ENCODE results near the gene PDXK. TPM values are rescaled to one million over a fixed set of nuclear protein-coding genes. Genes with fewer than 3 reads are reported as not detected.

The PDXK gene
- total and polyA plus RNA-seq, 3 donors from 2014 or later, result 277 to 871 (median 327) TPM

DNA sequence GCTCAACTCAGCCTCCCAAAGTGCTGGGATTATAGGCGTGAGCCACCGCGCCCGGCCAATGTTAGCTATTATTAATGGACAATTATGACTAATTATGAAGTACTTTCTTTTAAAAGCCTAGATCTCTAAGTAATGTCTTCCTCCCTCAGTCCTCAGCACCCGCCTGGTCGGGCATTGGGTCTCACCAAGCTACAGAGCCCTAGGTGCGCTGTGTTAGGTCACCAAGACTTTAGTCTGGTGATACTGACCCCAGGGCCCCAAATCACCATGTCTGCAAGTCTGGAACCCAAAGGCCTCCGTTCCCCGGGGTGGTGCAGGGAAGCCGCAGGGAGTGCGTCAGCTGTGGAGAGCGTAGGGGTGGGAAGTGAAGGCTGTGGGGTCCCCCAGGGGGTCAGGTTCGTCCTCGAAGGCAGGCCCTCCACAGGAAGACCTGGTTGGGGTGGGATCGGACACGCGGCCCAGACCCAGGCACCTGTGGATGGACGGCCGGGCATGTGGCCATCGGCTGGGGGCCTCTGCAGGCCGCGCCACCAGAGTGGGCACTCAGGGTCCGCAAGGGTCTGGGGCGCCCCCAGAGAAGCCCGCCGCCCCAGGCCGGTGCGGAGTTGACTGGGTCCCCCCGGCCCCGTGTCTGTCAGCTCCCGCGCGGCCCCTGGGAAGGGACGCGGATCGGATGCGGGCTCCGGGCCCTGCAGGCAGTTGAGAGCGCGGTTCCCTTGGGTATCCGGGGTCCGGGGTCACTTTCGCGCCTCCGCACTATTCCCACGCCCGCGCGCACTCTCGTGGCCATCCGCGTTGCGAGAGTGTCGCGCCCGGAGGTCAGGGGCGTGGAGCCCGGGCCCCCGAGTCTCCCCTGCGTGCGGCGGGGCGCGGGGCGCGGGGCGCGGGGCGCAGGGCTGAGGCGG, 710 bp upstream of the PDXK start:
- Histone ChIP-seq H3K4me3 (peak overlapping the region; percentile 93 to 95), H3K27me3 (no peaks in the 10 kb centered on the region), H3K4me1 (peaks cover 21% of the 10 kb centered on the region), H3K9me3 (no peaks in the 10 kb centered on the region), H3K36me3 (ENCODE audit: low read depth, missing control alignments) (no peaks in the 10 kb centered on the region), H3K27ac (peak overlapping the region; percentile 64 to 85)
- TF ChIP-seq POLR2A (IDR thresholded peaks at IDR 0.05), result no peak
- TF ChIP-seq, protein P1, sequence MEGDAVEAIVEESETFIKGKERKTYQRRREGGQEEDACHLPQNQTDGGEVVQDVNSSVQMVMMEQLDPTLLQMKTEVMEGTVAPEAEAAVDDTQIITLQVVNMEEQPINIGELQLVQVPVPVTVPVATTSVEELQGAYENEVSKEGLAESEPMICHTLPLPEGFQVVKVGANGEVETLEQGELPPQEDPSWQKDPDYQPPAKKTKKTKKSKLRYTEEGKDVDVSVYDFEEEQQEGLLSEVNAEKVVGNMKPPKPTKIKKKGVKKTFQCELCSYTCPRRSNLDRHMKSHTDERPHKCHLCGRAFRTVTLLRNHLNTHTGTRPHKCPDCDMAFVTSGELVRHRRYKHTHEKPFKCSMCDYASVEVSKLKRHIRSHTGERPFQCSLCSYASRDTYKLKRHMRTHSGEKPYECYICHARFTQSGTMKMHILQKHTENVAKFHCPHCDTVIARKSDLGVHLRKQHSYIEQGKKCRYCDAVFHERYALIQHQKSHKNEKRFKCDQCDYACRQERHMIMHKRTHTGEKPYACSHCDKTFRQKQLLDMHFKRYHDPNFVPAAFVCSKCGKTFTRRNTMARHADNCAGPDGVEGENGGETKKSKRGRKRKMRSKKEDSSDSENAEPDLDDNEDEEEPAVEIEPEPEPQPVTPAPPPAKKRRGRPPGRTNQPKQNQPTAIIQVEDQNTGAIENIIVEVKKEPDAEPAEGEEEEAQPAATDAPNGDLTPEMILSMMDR (IDR thresholded peaks at IDR 0.05), result no peak
- DNase-seq, result no peak
- WGBS, 2 donors, result 27 to 67% methylated on average over 12 to 59 of the region's 70 CpGs
- intact Hi-C loops (cut with DNase I; ENCODE audit: low total_unique reads), result no loop called here

DNA sequence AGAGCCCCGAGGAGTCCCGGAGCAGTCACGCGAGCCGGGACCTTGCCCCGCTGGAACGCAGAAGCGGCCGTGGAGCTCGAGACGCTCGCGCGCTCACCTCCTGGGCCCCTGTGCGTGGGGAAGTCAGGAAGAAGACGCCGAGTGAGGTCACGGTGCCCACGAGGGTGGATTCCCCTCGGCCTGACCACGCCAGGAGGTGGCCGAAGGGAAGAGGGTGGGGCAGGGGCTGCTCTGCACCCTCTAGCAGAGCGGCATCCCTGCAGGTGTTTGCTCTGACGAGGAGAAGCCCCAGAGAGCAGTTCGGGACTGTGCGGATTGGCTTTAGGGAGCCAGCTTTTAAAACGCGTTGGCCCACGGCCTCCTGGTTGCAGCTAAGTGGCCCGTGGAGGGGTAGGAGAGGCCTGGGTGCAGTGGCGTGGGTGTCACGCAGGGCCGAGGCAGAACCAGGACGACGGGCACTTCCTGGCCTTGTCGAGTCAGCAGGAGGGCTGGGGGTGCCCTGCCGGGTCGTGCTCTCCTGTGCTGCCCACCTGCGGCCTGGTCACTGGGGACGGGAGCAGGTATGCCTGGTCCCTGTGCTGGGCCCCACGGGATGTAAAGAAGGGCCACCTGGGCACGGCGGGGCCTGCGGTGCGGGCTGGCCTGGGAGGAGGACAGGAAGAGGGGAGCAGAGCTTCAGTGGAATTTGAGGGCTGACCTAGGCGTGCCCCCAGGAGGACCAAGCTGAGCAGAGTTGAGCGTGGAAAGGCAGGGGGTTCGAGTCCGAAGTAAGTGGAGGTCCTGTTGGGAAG, 1.0 kb downstream of the PDXK start:
- Histone ChIP-seq H3K27me3 (no peaks in the 10 kb centered on the region), H3K4me3 (peak overlapping the region; percentile 93 to 95), H3K36me3 (ENCODE audit: low read depth, missing control alignments) (no peaks in the 10 kb centered on the region), H3K9me3 (no peaks in the 10 kb centered on the region), H3K27ac (peak overlapping the region; percentile 83 to 85), H3K4me1 (peaks cover 21% of the 10 kb centered on the region)
- intact Hi-C loops (cut with DNase I; ENCODE audit: low total_unique reads), result no loop called here
- WGBS, 2 donors, result 4 to 30% methylated on average over 3 to 49 of the region's 49 CpGs
- no peak for TF ChIP-seq POLR2A (IDR thresholded peaks at IDR 0.05)
- TF ChIP-seq, protein P1 (IDR thresholded peaks at IDR 0.05), result no peak
- DNase-seq, result no peak

DNA sequence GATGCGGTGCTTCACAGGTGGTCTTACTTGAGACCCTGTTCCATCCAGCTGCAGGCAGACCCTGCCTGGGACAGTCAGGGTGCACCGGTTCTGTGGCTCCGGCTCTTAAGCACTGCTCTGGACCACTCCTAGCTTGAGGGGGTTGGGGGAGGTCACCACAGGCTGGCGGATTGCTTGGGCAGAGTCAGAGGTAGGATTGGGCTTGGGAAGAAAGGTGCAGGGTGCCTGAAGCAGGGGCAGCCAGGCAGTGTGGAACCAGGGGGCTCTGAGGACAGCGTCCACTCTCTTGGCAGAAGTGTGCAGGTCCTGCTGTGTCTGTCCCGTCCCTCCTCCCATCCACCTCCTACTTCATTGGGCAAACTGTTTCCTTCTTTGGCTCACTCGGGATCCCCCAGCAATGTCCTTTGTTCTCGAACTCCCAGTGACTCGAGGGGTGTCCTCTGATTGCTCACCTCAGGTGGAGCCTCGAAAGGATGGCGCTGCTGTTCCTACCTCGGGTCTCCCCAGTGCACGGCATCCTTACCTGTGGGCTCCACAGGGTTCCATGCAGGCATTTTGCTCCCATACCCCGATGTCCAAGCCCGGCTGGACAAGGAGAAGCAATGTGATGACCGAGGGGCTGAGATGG, 1.7 kb downstream of the PDXK start:
- H3K4me3 ChIP-seq, result peak overlapping the region; percentile 93 to 95
- H3K36me3 ChIP-seq (ENCODE audit: low read depth, missing control alignments), result no peaks in the 10 kb centered on the region
- H3K27me3 ChIP-seq, result no peaks in the 10 kb centered on the region
- no peaks in the 10 kb centered on the region for H3K9me3 ChIP-seq
- H3K4me1 ChIP-seq, result peaks cover 25% of the 10 kb centered on the region
- WGBS, 2 donors, result 64 to 76% methylated on average over 15 to 16 of the region's 16 CpGs
- intact Hi-C loops (cut with DNase I; ENCODE audit: low total_unique reads), result no loop called here
- DNase-seq, result no peak
- H3K27ac ChIP-seq, result peak overlapping the region; percentile 83 to 85
- TF ChIP-seq, protein P1 (IDR thresholded peaks at IDR 0.05), result no peak
- TF ChIP-seq POLR2A (IDR thresholded peaks at IDR 0.05), result no peak

DNA sequence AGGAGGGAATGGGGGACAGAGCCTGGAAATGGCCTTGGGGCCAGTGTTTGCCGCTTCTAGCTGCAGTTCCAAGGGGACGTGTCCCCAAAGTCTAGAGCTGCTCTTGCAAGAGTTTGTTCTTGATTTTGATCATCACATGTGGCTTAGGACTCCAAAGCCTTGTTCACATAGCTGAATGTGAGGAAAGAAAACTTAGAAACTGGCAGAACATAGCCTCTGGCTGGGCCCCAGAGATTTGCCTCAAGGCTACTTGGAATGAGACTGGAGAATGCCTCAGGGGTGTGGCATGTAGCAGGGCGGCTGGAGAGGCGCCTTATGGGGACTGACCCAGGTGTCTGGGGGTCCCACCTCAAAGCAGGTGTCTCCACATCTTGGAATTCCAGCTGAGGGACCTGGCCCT, 2.3 kb downstream of the PDXK start:
- H3K36me3 ChIP-seq (ENCODE audit: low read depth, missing control alignments), result no peaks in the 10 kb centered on the region
- TF ChIP-seq, protein P1 (IDR thresholded peaks at IDR 0.05), result no peak
- TF ChIP-seq POLR2A (IDR thresholded peaks at IDR 0.05), result no peak
- DNase-seq, result no peak
- no peaks in the 10 kb centered on the region for H3K27me3 ChIP-seq
- intact Hi-C loops (cut with DNase I; ENCODE audit: low total_unique reads), result no loop called here
- H3K9me3 ChIP-seq, result no peaks in the 10 kb centered on the region
- H3K4me1 ChIP-seq, result peaks cover 30% of the 10 kb centered on the region
- H3K4me3 ChIP-seq, result no peak overlapping the region
- 64 to 75% methylated on average over 4 of the region's 4 CpGs for WGBS, 2 donors
- peak overlapping the region; percentile 22 to 83 for H3K27ac ChIP-seq

Measured in testis (tissue), 3 donors.